Pancreas (tissue), 10 donors: ENCODE results near the gene CROT. TPM values are rescaled to one million over a fixed set of nuclear protein-coding genes. Genes with fewer than 3 reads are reported as not detected.

Experiments used
- ATAC-seq, 4 donors: fragments of 200-7000 bp; cut with Tn5 transposase; one replicate each; pipeline versions ENCODE4 v1.8.0 to v1.9.1; 2020; ENCODE audit warnings: mild to moderate bottlenecking in 4 of 4, moderate library complexity in 4 of 4
- DNase-seq, 6 donors: peaks; one replicate each; pipeline ENCODE4 v3.0.0-alpha.2; 2020
- FAIRE-seq: peaks from 2 replicates; lab custom pipeline; 2012; peaks lifted over from hg19 to GRCh38; lab: Jason Lieb, UNC
- H3K27ac ChIP-seq, 4 donors: fragments of 200-600 bp; sonication (generic); 1 replicate in 3 of 4; 2 replicates in 1 of 4; pipeline versions ENCODE4 v1.5.0 to v1.8.0; 2020
- H3K27me3 ChIP-seq, 4 donors: fragments of 200-600 bp; one replicate each; pipeline ENCODE4 v1.8.0; 2021
- H3K36me3 ChIP-seq, 3 donors: fragments of 200-600 bp; sonication (generic) in 1 of 3; one replicate each; pipeline versions ENCODE4 v1.5.0 to v1.8.0; 2020 to 2021
- H3K4me1 ChIP-seq, 3 donors: fragments of 200-600 bp; one replicate each; pipeline ENCODE4 v1.8.0; 2021
- H3K4me3 ChIP-seq, 4 donors: fragments of 200-600 bp; sonication (generic) in 2 of 4; one replicate each; pipeline versions ENCODE4 v1.5.0 to v1.8.0; 2020 to 2021
- H3K9me3 ChIP-seq, 4 donors: fragments of 200-600 bp; one replicate each; pipeline ENCODE4 v1.8.0; 2021
- CTCF ChIP-seq, 4 donors: fragments of 200-600 bp; sonication (generic) in 3 of 4; IDR thresholded peaks; one replicate each; pipeline versions ENCODE4 v1.5.0 to v1.8.0; 2021; ENCODE audit warnings: antibody characterized with exemption in 4 of 4
- WGBS, 2 donors: extraction: QIAGEN DNeasy Blood & Tissue Kit; methylation state at CpG; one replicate each; pipeline ENCODE4 v1.1.7; 2013; 5-methylcytosine and 5-hydroxymethylcytosine counted together
- intact Hi-C, 3 donors: fragments of 100-400 bp; cut with DNase I; formaldehyde crosslinking; loops; one replicate each; pipeline versions ENCODE4 v1.11.1 to v1.14.2; 2022
- polyA plus RNA-seq, 2 donors: library from polyadenylated mRNA; stranded (reverse); fragments of 200-250 nt; gene quantifications; one replicate each; pipeline ENCODE4 v1.2.3, GENCODE V29; 2013
- total RNA-seq, 6 donors: library from RNA; stranded (reverse); fragmentation: NEBNext Ultra II Directional in 4 of 6; extraction: Animal tissue kit (Norgen Biotek cat#: 25700) in 4 of 6; gene quantifications; one replicate each; pipeline versions ENCODE4 v1.2.1 to v1.2.4, GENCODE V29; 2021 to 2023
- donor health status: healthy with polysubstance abuse.
- donor health status: DM: no; HTN: no; CAD: no; lungs with moderate emphysema.
- donor health status: DM: no; HTN: no; CAD: no.
- donor health status: control.
- donor health status: control.
- donor health status: Bipolar disorder and iron deficiency.
- donor health status: DM: yes; HTN: yes; CAD: no.
- donor health status: DM: no; HTN: no; CAD: no.
- donor health status: DM: no; HTN: no; CAD: no.
- donor health status: DM: yes; HTN: yes; CAD: no.

CROT gene
- total and polyA plus RNA-seq, 8 donors = 2.2 to 7.4 (median 4.8) TPM

- no peak for TF ChIP-seq CTCF (IDR thresholded peaks at IDR 0.05)
- H3K4me1 ChIP-seq = no peaks in the 10 kb centered on the region
- ATAC-seq = no peak
- no peak for DNase-seq
- no peak overlapping the region for H3K27ac ChIP-seq
- no peak overlapping the region for H3K4me3 ChIP-seq
- no peaks in the 10 kb centered on the region for H3K36me3 ChIP-seq
- FAIRE-seq = no peak
- intact Hi-C loops = no loop called here
- 91 to 100% methylated on average over 1 of the region's 1 CpG for WGBS, 2 donors
- H3K27me3 ChIP-seq = no peaks in the 10 kb centered on the region
- H3K9me3 ChIP-seq = no peaks in the 10 kb centered on the region
Measured at GRCh38 chr7:87322912-87323311, 22.6 kb upstream of the CROT start.

GRCh38 chr7:87325576-87326370 lies 19.7 kb upstream of the CROT start:
- Histone ChIP-seq H3K36me3 (no peaks in the 10 kb centered on the region), H3K27ac (no peak overlapping the region), H3K4me3 (no peak overlapping the region), H3K27me3 (no peaks in the 10 kb centered on the region), H3K9me3 (no peaks in the 10 kb centered on the region), H3K4me1 (no peaks in the 10 kb centered on the region)
- ATAC-seq = no peak
- intact Hi-C loops = no loop called here
- no peak for FAIRE-seq
- TF ChIP-seq CTCF (IDR thresholded peaks at IDR 0.05) = no peak
- WGBS, 2 donors = 90% methylated on average over 2 of the region's 2 CpGs
- no peak for DNase-seq

- intact Hi-C loops = no loop called here
- Histone ChIP-seq H3K36me3 (no peaks in the 10 kb centered on the region), H3K4me1 (no peaks in the 10 kb centered on the region), H3K27me3 (no peaks in the 10 kb centered on the region), H3K27ac (no peak overlapping the region), H3K4me3 (no peak overlapping the region), H3K9me3 (no peaks in the 10 kb centered on the region)
- DNase-seq (no peak), FAIRE-seq (no peak), ATAC-seq (no peak)
- TF ChIP-seq CTCF (IDR thresholded peaks at IDR 0.05) = no peak
- WGBS, 2 donors = 87 to 90% methylated on average over 3 of the region's 3 CpGs
Measured at GRCh38 chr7:87328281-87328680, 17.2 kb upstream of the CROT start.

- intact Hi-C loops = no loop called here
- WGBS, 2 donors = 52 to 55% methylated on average over 3 of the region's 3 CpGs
- DNase-seq = no peak
- no peaks in the 10 kb centered on the region for H3K27me3 ChIP-seq
- H3K36me3 ChIP-seq = no peaks in the 10 kb centered on the region
- no peak overlapping the region for H3K4me3 ChIP-seq
- FAIRE-seq = no peak
- no peak for ATAC-seq
- TF ChIP-seq CTCF (IDR thresholded peaks at IDR 0.05) = no peak
- no peaks in the 10 kb centered on the region for H3K9me3 ChIP-seq
- no peaks in the 10 kb centered on the region for H3K4me1 ChIP-seq
- H3K27ac ChIP-seq = no peak overlapping the region
Measured at GRCh38 chr7:87330316-87330715, 15.1 kb upstream of the CROT start.

GRCh38 chr7:87330942-87331341 lies 14.5 kb upstream of the CROT start:
- no peaks in the 10 kb centered on the region for H3K4me1 ChIP-seq
- 63 to 67% methylated on average over 2 of the region's 2 CpGs for WGBS, 2 donors
- ATAC-seq (no peak), DNase-seq (no peak), FAIRE-seq (no peak)
- intact Hi-C loops = no loop called here
- H3K36me3 ChIP-seq = no peaks in the 10 kb centered on the region
- no peaks in the 10 kb centered on the region for H3K27me3 ChIP-seq
- no peaks in the 10 kb centered on the region for H3K9me3 ChIP-seq
- H3K27ac ChIP-seq = no peak overlapping the region
- TF ChIP-seq CTCF (IDR thresholded peaks at IDR 0.05) = no peak
- H3K4me3 ChIP-seq = no peak overlapping the region
